GM18517 (cell line): ENCODE results near the gene SPINDOC.

Experiments
- ATAC-seq: cut with Tn5 transposase; IDR thresholded peaks from one replicate; pipeline ENCODE4 v1.9.1; 2021; ENCODE audit warnings: mild to moderate bottlenecking, moderate library complexity; ENCODE audit not compliant: unreplicated experiment

Gene SPINDOC

GRCh38 chr11:63832336-63832735 is 19.1 kb downstream of the SPINDOC start:
- no peak for ATAC-seq

- ATAC-seq, result no peak
These were observed 19.8 kb downstream of the SPINDOC start for GRCh38 chr11:63833048-63833447.

GRCh38 chr11:63834535-63835157 is 21.4 kb downstream of the SPINDOC start:
- ATAC-seq, result no peak

GRCh38 chr11:63835158-63835545 is 21.9 kb downstream of the SPINDOC start:
- no peak for ATAC-seq

GRCh38 chr11:63837027-63837688 is 23.9 kb downstream of the SPINDOC start:
- ATAC-seq, result no peak

- ATAC-seq, result no peak
These were observed 24.5 kb downstream of the SPINDOC start for GRCh38 chr11:63837739-63838138.

GRCh38 chr11:63838150-63838677 is 25.0 kb downstream of the SPINDOC start:
- ATAC-seq, result peak; percentile 61

- ATAC-seq, result peak; percentile 70
These were observed 25.6 kb downstream of the SPINDOC start, which contains the start of gene MARK2 for GRCh38 chr11:63838678-63839507. TSS of gene MARK2 (plus strand) at chr11:63839110. CDS start at chr11:63839507, 397 bp downstream.

- ATAC-seq, result peak; percentile 4
These were observed 26.5 kb downstream of the SPINDOC start for GRCh38 chr11:63839508-63840355.

- no peak for ATAC-seq
These were observed 27.3 kb downstream of the SPINDOC start for GRCh38 chr11:63840356-63841060.

- no peak for ATAC-seq
These were observed 28.3 kb downstream of the SPINDOC start for GRCh38 chr11:63841554-63841953.

GRCh38 chr11:63843041-63843440 is 29.8 kb downstream of the SPINDOC start:
- ATAC-seq, result no peak

GRCh38 chr11:63844836-63845235 is 31.6 kb downstream of the SPINDOC start:
- no peak for ATAC-seq

GRCh38 chr11:63845303-63845702 is 32.0 kb downstream of the SPINDOC start:
- no peak for ATAC-seq

GRCh38 chr11:63845911-63846310 is 32.7 kb downstream of the SPINDOC start:
- no peak for ATAC-seq

GRCh38 chr11:63846897-63847296 is 33.6 kb downstream of the SPINDOC start:
- no peak for ATAC-seq

- ATAC-seq, result no peak
These were observed 34.1 kb downstream of the SPINDOC start for GRCh38 chr11:63847363-63847762.

GRCh38 chr11:63849691-63850090 is 36.4 kb downstream of the SPINDOC start:
- no peak for ATAC-seq

GRCh38 chr11:63850920-63851319 is 37.7 kb downstream of the SPINDOC start:
- no peak for ATAC-seq

- no peak for ATAC-seq
These were observed 38.1 kb downstream of the SPINDOC start for GRCh38 chr11:63851364-63851763.
